ENCODE measurements around the gene SLC13A3. TPM values are rescaled to one million over a fixed set of nuclear protein-coding genes. Genes with fewer than 3 reads are reported as not detected.

Gene SLC13A3
- total RNA-seq, 1 experiment from 2014 or later, result 17.5 TPM

DNA sequence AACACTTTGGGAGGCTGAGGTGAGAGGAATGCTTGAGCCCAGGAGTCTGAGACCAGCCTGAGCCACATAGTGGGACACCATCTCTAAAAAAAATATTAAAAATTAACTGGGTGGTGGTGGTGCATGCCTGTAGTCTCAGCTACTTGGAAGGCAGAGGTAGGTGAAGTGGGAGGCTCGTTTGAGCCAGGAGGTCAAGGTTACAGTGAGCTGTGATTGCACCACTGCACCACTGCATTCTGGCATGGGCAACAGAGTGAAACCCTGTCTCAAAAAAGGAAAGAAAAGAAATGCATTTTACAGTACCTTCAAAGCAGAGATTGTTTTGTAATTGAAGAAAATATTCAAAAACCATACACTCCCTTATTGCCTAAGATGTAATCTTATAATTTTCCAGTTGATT is 107.3 kb downstream of the SLC13A3 start:
- H4K5ac ChIP-seq (ENCODE audit: insufficient read length, low read depth, low read length), result no peak overlapping the region
- no peaks in the 10 kb centered on the region for H3K23me2 ChIP-seq (ENCODE audit: insufficient read length, low read depth, low read length, poor library complexity, severe bottlenecking)
- H4K20me1 ChIP-seq (ENCODE audit: control insufficient read depth, insufficient read depth, insufficient read length), result no peaks in the 10 kb centered on the region
- H3K4me1 ChIP-seq (ENCODE audit: insufficient read depth, low read length), result peaks cover 1% of the 10 kb centered on the region; the same call in 1 of the 2 replicates
- H3K23ac ChIP-seq (ENCODE audit: insufficient read length, low read depth, low read length), result no peak overlapping the region
- H3K27me3 ChIP-seq (ENCODE audit: insufficient read depth, low read length), result no peaks in the 10 kb centered on the region
- no peak overlapping the region for H2BK20ac ChIP-seq (ENCODE audit: low read depth, low read length, poor library complexity, severe bottlenecking)
- no peak overlapping the region for H3K27ac ChIP-seq (ENCODE audit: insufficient read length, low read depth, low read length)
- no peak overlapping the region for H3T11ph ChIP-seq (ENCODE audit: low read length)
- H2AFZ ChIP-seq (ENCODE audit: low read length), result no peak overlapping the region
- no peak overlapping the region for H3K9ac ChIP-seq (ENCODE audit: extremely low read depth, insufficient read length, low read length)
- no peak overlapping the region for H4K8ac ChIP-seq (replicated peaks; ENCODE audit: insufficient read length, low read depth, low read length)
- peaks cover 7% of the 10 kb centered on the region in 2 experiments for H3K4me1 Mint-ChIP-seq
- H3K27ac Mint-ChIP-seq, result no peak overlapping the region
- no peak overlapping the region for H3K4me2 ChIP-seq (ENCODE audit: insufficient read depth, insufficient read length, low read length)
- H2BK5ac ChIP-seq (ENCODE audit: insufficient read length, low read length), result no peak overlapping the region
- no peak for DNase-seq
- no peaks in the 10 kb centered on the region for H3K79me1 ChIP-seq (ENCODE audit: insufficient read depth, low read depth, low read length, poor library complexity, severe bottlenecking)
- no peak overlapping the region for H3K4ac ChIP-seq (ENCODE audit: low read depth, low read length)
- TF ChIP-seq CTCF (conservative IDR thresholded peaks at IDR 0.05), result no peak
- H3K14ac ChIP-seq (ENCODE audit: insufficient read depth, low read length), result no peak overlapping the region
- no peak overlapping the region for H2BK12ac ChIP-seq (ENCODE audit: insufficient read length, low read depth, low read length)
- no peaks in the 10 kb centered on the region for H3K27me3 Mint-ChIP-seq (ENCODE audit: low read depth)
- no peak overlapping the region for H2BK15ac ChIP-seq (ENCODE audit: low read depth, low read length)
- no peak overlapping the region for H3K18ac ChIP-seq (ENCODE audit: insufficient read length, low read depth, low read length)
- no peaks in the 10 kb centered on the region for H3K79me2 ChIP-seq (ENCODE audit: insufficient read depth, low read length)
- no peak overlapping the region for H2BK120ac ChIP-seq (ENCODE audit: low read depth, low read length, poor library complexity, severe bottlenecking)
- no peaks in the 10 kb centered on the region for H3K9me3 Mint-ChIP-seq
- no peak overlapping the region for H2AK5ac ChIP-seq (ENCODE audit: insufficient read length, low read length)
- no peaks in the 10 kb centered on the region for H3K36me3 Mint-ChIP-seq (ENCODE audit: insufficient read depth in 1 of 3, low read depth in 3 of 3)
- WGBS (ENCODE audit: extremely low coverage, insufficient read length, low lambda C conversion rate), result no CpG with 5 or more reads among the region's 1 CpG
- no peaks in the 10 kb centered on the region for H3K9me3 ChIP-seq (ENCODE audit: control insufficient read depth, low read depth, low read length)
- H3K56ac ChIP-seq (ENCODE audit: insufficient read length, low read depth, low read length), result no peak overlapping the region
- no peak overlapping the region for H4K91ac ChIP-seq (ENCODE audit: insufficient read length, low read depth, low read length)
- no peak overlapping the region for H3K4me3 Mint-ChIP-seq

All from H9 (cell line).